GM19463 (cell line): ENCODE data around the gene LENG9.

Source experiments
- ATAC-seq: cut with Tn5 transposase; IDR thresholded peaks from one replicate; pipeline ENCODE4 v1.9.1; 2021; ENCODE audit warnings: mild to moderate bottlenecking, moderate library complexity; ENCODE audit not compliant: unreplicated experiment

The LENG9 gene

GRCh38 chr19:54424660-54425381 is 38.8 kb downstream of the LENG9 start:
- ATAC-seq: no peak

- ATAC-seq: no peak
Observed at GRCh38 chr19:54424201-54424600, 39.4 kb downstream of the LENG9 start.

GRCh38 chr19:54422136-54422535 is 41.4 kb downstream of the LENG9 start:
- ATAC-seq: no peak

- no peak for ATAC-seq
Observed at GRCh38 chr19:54421521-54421920, 42.1 kb downstream of the LENG9 start.

- ATAC-seq: no peak
Observed at GRCh38 chr19:54421169-54421516, 42.4 kb downstream of the LENG9 start.

- no peak for ATAC-seq
Observed at GRCh38 chr19:54420383-54421168, 43.0 kb downstream of the LENG9 start.

- ATAC-seq: no peak
Observed at GRCh38 chr19:54420068-54420382, 43.6 kb downstream of the LENG9 start.

GRCh38 chr19:54418930-54419800 is 44.4 kb downstream of the LENG9 start:
- no peak for ATAC-seq

GRCh38 chr19:54418030-54418929 is 45.3 kb downstream of the LENG9 start:
- no peak for ATAC-seq

- ATAC-seq: no peak
Observed at GRCh38 chr19:54416695-54417491, 46.7 kb downstream of the LENG9 start.

GRCh38 chr19:54415901-54416673 is 47.5 kb downstream of the LENG9 start:
- no peak for ATAC-seq

GRCh38 chr19:54415208-54415900 is 48.2 kb downstream of the LENG9 start, which contains the start of gene TTYH1:
TTYH1 (plus strand) TSS chr19:54415464; CDS start chr19:54415553, 89 bp downstream.
- no peak for ATAC-seq

GRCh38 chr19:54414156-54414555 is 49.4 kb downstream of the LENG9 start:
- ATAC-seq: no peak

GRCh38 chr19:54412877-54413276 is 50.7 kb downstream of the LENG9 start:
- ATAC-seq: no peak
